ENCODE measurements around the gene CYTH4. TPM values are rescaled to one million over a fixed set of nuclear protein-coding genes. Genes with fewer than 3 reads are reported as not detected.

The CYTH4 gene
- total and polyA plus RNA-seq, 9 donors, result 2.4 to 14.5 (median 6.2) TPM

DNA sequence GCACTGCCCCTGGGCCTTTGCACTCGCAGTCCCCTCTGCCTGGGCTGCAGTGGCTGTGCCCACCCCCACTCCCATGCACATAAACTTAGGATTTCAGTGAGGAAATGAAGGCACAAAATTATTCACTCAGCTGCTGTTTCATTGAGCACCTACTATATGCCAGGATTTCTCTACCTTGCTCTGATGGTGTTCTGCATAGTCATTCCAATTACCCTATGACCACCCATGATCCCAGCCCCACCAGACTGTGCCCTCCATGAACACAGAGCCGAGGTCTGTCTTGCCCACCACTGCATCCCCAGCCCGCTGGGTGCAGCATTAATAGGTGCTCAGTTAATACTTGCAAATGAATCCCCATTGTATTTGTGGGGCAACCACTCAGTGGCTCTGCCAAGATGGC is 10.9 kb downstream of the CYTH4 start:
- no peak overlapping the region for H3K4me3 ChIP-seq
- no peak for TF ChIP-seq EP300 (IDR thresholded peaks at IDR 0.05)
- TF ChIP-seq, protein P1, sequence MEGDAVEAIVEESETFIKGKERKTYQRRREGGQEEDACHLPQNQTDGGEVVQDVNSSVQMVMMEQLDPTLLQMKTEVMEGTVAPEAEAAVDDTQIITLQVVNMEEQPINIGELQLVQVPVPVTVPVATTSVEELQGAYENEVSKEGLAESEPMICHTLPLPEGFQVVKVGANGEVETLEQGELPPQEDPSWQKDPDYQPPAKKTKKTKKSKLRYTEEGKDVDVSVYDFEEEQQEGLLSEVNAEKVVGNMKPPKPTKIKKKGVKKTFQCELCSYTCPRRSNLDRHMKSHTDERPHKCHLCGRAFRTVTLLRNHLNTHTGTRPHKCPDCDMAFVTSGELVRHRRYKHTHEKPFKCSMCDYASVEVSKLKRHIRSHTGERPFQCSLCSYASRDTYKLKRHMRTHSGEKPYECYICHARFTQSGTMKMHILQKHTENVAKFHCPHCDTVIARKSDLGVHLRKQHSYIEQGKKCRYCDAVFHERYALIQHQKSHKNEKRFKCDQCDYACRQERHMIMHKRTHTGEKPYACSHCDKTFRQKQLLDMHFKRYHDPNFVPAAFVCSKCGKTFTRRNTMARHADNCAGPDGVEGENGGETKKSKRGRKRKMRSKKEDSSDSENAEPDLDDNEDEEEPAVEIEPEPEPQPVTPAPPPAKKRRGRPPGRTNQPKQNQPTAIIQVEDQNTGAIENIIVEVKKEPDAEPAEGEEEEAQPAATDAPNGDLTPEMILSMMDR (IDR thresholded peaks at IDR 0.05), result no peak
- H3K27me3 ChIP-seq, result no peaks in the 10 kb centered on the region
- H3K27ac ChIP-seq, result no peak overlapping the region
- WGBS, 3 donors, result 82 to 91% (median 87%) methylated on average over 3 of the region's 3 CpGs
- H3K9me3 ChIP-seq, result no peaks in the 10 kb centered on the region
- H3K36me3 ChIP-seq, result no peaks in the 10 kb centered on the region
- intact Hi-C loops (cut with DNase I), result no loop called here
- no peak for DNase-seq
- no peaks in the 10 kb centered on the region for H3K4me1 ChIP-seq (ENCODE audit: insufficient read depth)

DNA sequence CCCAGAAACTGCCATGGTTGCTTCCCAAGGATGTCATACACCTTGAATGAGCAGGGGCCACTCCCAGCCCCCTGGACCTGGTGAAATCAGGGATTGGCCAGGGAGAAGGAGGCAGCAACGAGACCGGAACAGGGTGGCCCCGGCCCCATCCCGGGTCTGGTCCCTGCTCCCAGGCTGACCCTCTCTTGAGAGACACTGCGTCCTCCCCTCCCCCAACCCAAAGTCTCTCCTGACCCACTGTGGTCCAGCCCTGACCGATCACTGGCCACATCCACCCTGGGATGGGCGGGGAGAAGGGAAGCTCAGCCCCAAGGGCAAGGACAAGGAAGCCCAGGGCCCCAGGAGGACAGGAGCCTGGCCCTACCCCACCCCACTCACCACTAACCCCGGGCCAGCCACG is 12.4 kb downstream of the CYTH4 start:
- WGBS, 3 donors, result 67 to 73% (median 72%) methylated on average over 9 of the region's 9 CpGs

DNA sequence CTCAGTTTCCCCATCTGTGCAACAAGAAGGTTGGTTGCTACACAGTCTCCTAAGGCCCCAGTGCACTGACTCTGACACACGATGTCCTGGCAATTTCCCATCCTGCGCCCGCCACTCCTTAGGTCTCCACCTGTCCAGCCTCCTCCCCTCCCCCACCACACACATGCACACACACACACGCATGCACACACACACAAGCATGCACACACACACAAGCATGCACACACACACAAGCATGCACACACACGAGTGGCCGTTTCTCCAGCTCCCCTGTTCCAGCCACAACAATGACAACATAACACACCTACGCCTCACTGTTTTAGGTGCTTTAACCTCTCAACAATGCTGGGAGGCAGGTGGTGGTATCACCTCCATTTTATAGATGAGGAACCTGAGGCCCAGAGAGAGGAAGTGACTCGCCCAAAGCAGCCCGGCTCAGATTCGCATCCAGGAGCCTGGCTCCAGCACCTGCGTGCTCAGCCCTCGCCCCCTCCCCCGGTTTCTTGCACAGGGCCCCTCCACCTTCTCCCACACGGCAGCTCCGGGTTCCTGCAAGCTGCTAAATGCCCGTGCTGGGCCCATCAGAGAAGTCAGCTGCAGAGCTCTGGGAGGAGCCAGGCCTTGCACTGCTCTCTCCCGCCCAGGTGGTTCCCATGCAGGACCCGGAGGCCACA is 13.0 kb downstream of the CYTH4 start:
- Histone ChIP-seq H3K4me3 (no peak overlapping the region), H3K4me1 (ENCODE audit: insufficient read depth) (no peaks in the 10 kb centered on the region), H3K27me3 (no peaks in the 10 kb centered on the region), H3K27ac (no peak overlapping the region), H3K9me3 (no peaks in the 10 kb centered on the region), H3K36me3 (no peaks in the 10 kb centered on the region)
- intact Hi-C loops (cut with DNase I), result no loop called here
- DNase-seq, result no peak
- TF ChIP-seq, protein P1 (IDR thresholded peaks at IDR 0.05), result no peak
- TF ChIP-seq POLR2A (IDR thresholded peaks at IDR 0.05), result no peak
- TF ChIP-seq EP300 (IDR thresholded peaks at IDR 0.05), result no peak
- 70 to 76% (median 70%) methylated on average over 18 of the region's 18 CpGs for WGBS, 3 donors

More for the DNA sequence above, 12.4 kb downstream of the CYTH4 start:
- Histone ChIP-seq H3K27me3 (no peaks in the 10 kb centered on the region), H3K36me3 (no peaks in the 10 kb centered on the region), H3K4me1 (ENCODE audit: insufficient read depth) (no peaks in the 10 kb centered on the region), H3K27ac (no peak overlapping the region), H3K4me3 (no peak overlapping the region), H3K9me3 (no peaks in the 10 kb centered on the region)
- DNase-seq, result no peak
- intact Hi-C loops (cut with DNase I), result no loop called here
- no peak for TF ChIP-seq EP300 (IDR thresholded peaks at IDR 0.05)
- TF ChIP-seq, protein P1 (IDR thresholded peaks at IDR 0.05), result no peak
- TF ChIP-seq POLR2A (IDR thresholded peaks at IDR 0.05), result no peak

DNA sequence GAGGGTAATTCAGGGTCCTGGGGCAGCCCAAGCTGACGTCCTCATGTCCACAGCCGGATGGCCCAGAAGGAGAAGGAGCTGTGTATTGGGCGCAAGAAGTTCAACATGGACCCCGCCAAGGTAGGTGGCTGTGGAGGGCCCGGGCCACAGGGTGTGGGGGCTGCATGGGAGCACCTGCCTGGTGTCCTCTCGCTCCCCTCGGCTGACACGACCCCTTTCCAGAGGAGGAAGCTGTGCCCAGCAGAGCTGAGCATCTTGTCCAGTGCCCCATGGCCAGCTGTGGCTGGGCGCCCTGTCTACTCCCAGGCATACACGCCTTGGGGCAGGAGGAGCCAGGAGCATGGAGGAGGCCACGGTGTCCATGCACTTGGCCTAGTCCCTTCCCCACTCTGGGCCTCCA is 13.6 kb downstream of the CYTH4 start:
- H3K9me3 ChIP-seq, result no peaks in the 10 kb centered on the region
- no peaks in the 10 kb centered on the region for H3K27me3 ChIP-seq
- intact Hi-C loops (cut with DNase I), result no loop called here
- H3K27ac ChIP-seq, result no peak overlapping the region
- TF ChIP-seq EP300 (IDR thresholded peaks at IDR 0.05) (no peak), POLR2A (IDR thresholded peaks at IDR 0.05) (no peak)
- TF ChIP-seq, protein P1 (IDR thresholded peaks at IDR 0.05), result no peak
- WGBS, 3 donors, result 84 to 90% (median 85%) methylated on average over 11 of the region's 11 CpGs
- no peaks in the 10 kb centered on the region for H3K4me1 ChIP-seq (ENCODE audit: insufficient read depth)
- no peak for DNase-seq
- no peaks in the 10 kb centered on the region for H3K36me3 ChIP-seq
- H3K4me3 ChIP-seq, result no peak overlapping the region

All from ovary (tissue), 9 donors.